Type B pancreatic cell (in vitro differentiated cells): ENCODE measurements around the gene MAP2K5. TPM values are rescaled to one million over a fixed set of nuclear protein-coding genes. Genes with fewer than 3 reads are reported as not detected.

Experiments used
- DNase-seq: peaks from one replicate; pipeline ENCODE4 v3.0.0; 2021; ENCODE audit warnings: mixed read lengths; ENCODE audit not compliant: unreplicated experiment; ENCODE audit errors: extremely low spot score
- H3K27ac Mint-ChIP-seq: 2 replicates; pipeline ENCODE4 v1.8.0; 2021; ENCODE audit warnings: mild to moderate bottlenecking, mixed read lengths
- H3K27me3 Mint-ChIP-seq: 2 replicates; pipeline ENCODE4 v1.8.0; 2021; ENCODE audit warnings: mixed read lengths
- H3K36me3 Mint-ChIP-seq: 2 replicates; pipeline ENCODE4 v1.8.0; 2021; ENCODE audit warnings: mixed read lengths
- H3K4me1 Mint-ChIP-seq: one replicate; pipeline ENCODE4 v1.8.0; 2021; ENCODE audit warnings: mixed read lengths; ENCODE audit not compliant: unreplicated experiment
- H3K4me3 Mint-ChIP-seq: 2 replicates; pipeline ENCODE4 v1.8.0; 2021; ENCODE audit warnings: mild to moderate bottlenecking, mixed read lengths
- H3K9me3 Mint-ChIP-seq: 2 replicates; pipeline ENCODE4 v1.8.0; 2021; ENCODE audit warnings: mixed read lengths
- total RNA-seq: library from RNA; stranded (reverse); gene quantifications from 2 replicates; pipeline ENCODE4 v1.2.1, GENCODE V29; 2021; ENCODE audit warnings: low replicate concordance
- TF ChIP-seq, protein P1 (sequence below): fragments of 200-600 bp; sonication (generic); conservative IDR thresholded peaks from 2 replicates; pipeline ENCODE4 v1.5.0; 2021; ENCODE audit warnings: antibody characterized with exemption, mild to moderate bottlenecking

The MAP2K5 gene
- total RNA-seq, 1 donor from 2014 or later = 21.8 TPM

DNA sequence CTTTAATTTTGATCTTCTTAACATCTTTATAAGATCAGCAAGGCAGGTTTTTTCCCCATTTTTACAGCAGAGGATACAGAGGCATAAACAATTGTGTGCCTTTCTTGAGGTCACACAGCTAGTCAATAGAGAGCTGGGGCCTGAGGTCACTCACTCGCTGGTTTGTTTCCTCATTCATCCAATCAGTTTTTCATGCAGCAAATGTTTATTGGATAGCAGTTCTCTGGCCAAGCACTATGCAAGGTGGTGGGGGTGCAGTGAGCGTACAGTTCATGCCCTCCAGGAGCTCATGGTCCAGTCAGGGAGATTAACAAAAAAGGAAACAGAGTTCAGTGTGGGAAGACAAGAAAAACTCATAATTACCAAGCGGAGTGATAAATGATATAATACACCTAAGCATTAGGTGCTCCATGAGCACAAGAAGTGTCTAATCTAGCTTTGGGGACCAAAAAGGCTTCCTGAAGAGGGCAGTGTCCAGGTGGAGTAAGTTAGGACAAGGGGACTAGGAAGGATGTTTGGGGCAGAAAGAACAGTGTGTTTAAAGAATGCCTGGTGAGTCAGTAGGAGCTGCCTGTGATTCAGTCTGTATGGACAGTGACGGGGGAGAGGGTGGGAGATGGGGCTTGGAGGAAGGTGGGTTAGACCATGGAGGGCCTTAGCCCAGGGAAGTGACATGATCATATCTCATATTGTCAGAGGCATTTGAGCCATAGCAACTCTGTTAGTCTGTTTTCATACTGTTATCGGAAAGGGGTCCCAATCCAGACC, 29.3 kb downstream of the MAP2K5 start:
- H3K9me3 Mint-ChIP-seq = no peaks in the 10 kb centered on the region
- no peaks in the 10 kb centered on the region for H3K27me3 Mint-ChIP-seq
- H3K4me1 Mint-ChIP-seq = peaks cover 32% of the 10 kb centered on the region
- peaks cover 22% of the 10 kb centered on the region for H3K36me3 Mint-ChIP-seq
- no peak for DNase-seq
- no peak overlapping the region for H3K4me3 Mint-ChIP-seq
- H3K27ac Mint-ChIP-seq = peak overlapping the region; percentile 29
- TF ChIP-seq, protein P1, sequence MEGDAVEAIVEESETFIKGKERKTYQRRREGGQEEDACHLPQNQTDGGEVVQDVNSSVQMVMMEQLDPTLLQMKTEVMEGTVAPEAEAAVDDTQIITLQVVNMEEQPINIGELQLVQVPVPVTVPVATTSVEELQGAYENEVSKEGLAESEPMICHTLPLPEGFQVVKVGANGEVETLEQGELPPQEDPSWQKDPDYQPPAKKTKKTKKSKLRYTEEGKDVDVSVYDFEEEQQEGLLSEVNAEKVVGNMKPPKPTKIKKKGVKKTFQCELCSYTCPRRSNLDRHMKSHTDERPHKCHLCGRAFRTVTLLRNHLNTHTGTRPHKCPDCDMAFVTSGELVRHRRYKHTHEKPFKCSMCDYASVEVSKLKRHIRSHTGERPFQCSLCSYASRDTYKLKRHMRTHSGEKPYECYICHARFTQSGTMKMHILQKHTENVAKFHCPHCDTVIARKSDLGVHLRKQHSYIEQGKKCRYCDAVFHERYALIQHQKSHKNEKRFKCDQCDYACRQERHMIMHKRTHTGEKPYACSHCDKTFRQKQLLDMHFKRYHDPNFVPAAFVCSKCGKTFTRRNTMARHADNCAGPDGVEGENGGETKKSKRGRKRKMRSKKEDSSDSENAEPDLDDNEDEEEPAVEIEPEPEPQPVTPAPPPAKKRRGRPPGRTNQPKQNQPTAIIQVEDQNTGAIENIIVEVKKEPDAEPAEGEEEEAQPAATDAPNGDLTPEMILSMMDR = no peak

DNA sequence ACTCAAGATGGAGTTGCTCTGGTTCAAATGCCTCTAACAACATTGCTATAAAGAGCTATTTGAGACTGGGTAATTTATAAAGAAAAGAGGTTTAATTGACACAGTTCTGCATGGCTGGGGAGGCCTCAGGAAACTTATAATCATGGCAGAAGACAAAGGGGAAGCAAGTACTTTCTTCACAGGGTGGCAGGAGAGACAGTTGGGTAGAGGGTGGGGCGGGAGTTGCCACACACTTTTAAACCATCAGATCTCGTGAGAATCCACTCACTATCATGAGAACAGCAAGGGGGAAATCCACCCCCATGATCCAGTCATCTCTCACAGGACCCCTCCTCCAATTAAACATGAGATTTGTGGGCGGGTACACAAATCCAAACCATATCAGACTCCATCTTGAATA, 30.7 kb downstream of the MAP2K5 start:
- H3K27me3 Mint-ChIP-seq = no peaks in the 10 kb centered on the region
- DNase-seq = no peak
- no peak overlapping the region for H3K4me3 Mint-ChIP-seq
- peaks cover 18% of the 10 kb centered on the region for H3K36me3 Mint-ChIP-seq
- no peaks in the 10 kb centered on the region for H3K9me3 Mint-ChIP-seq
- H3K4me1 Mint-ChIP-seq = peaks cover 27% of the 10 kb centered on the region
- TF ChIP-seq, protein P1 = no peak
- no peak overlapping the region for H3K27ac Mint-ChIP-seq

DNA sequence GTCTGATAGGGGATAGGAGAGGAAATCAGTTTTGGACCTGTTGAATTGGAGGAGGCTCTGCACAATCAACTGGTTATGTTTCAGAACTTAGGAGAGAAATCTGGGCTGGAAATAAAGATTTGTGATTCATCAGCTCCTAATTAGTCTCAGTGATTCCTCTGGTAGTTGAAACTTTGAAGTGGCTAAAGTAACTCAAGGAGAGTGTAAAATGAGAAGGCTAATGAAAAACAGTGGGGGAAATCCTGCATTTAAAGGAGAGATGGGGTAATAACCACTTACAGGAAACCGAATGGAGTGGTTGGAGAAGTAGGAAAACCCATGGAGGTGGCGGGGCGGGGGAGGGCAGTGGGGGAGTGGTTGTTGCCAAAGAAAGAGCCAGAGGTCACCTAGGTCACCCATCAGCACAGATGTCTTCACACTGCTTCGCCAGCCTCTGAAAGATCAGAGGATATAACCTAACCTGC, 32.6 kb downstream of the MAP2K5 start:
- Mint-ChIP-seq H3K4me3 (no peak overlapping the region), H3K9me3 (no peaks in the 10 kb centered on the region), H3K27ac (no peak overlapping the region), H3K36me3 (peaks cover 14% of the 10 kb centered on the region), H3K4me1 (peaks cover 19% of the 10 kb centered on the region), H3K27me3 (no peaks in the 10 kb centered on the region)
- no peak for DNase-seq
- TF ChIP-seq, protein P1 = no peak

DNA sequence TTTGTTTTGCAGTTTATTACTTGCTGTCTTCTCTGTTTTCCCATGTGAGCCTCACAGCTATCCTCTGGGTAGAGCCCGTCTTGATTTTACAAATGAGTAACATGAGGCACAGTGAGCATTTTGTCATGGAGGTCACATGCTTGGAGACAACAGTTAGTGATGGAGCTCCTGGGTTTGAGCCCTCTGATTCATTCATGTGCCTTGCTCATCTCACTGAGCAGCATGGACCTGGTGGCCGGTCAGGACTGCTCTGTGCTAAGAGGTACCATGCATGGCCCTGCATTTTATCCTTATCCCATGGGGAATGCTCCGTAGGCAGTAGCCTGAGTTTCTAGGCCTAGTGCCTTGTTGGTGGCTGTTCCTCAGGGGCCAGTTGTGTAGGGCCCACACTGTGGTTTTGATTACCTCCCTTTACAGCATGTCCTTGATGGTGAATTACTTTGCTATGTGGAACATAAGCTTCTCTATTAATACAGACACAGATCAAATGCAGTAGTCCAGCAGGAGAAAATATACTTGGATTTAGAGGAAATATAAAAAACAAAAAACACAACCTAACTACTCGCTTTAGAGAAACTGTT, 35.6 kb downstream of the MAP2K5 start:
- DNase-seq = no peak
- Mint-ChIP-seq H3K36me3 (peaks cover under 1% of the 10 kb centered on the region), H3K9me3 (no peaks in the 10 kb centered on the region), H3K27me3 (no peaks in the 10 kb centered on the region), H3K4me1 (peaks cover 11% of the 10 kb centered on the region), H3K27ac (no peak overlapping the region), H3K4me3 (no peak overlapping the region)
- TF ChIP-seq, protein P1 = no peak

DNA sequence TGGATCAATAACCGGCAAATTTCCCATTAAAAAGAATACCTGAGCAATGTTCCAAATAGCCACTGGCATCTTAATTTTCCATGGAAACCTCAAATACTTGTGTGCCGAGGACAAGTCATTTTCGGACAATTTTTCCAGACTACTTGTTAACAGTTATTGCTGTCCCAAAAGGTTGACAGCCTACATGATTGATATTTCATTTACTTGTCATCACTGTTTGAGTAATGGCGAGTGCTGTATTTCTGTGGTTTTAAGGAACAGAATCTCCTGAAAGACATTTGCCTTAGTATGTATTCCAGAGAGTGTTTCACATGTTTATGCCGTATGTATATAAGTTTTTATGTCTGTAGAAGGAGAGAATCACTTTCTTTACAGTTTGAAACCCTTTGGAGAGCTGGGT, 36.7 kb downstream of the MAP2K5 start:
- Mint-ChIP-seq H3K4me3 (no peak overlapping the region), H3K27ac (no peak overlapping the region), H3K9me3 (no peaks in the 10 kb centered on the region)

More for the DNA sequence above, 36.7 kb downstream of the MAP2K5 start:
- Mint-ChIP-seq H3K36me3 (no peaks in the 10 kb centered on the region), H3K27me3 (no peaks in the 10 kb centered on the region), H3K4me1 (peaks cover 11% of the 10 kb centered on the region)
- TF ChIP-seq, protein P1 = no peak
- DNase-seq = no peak
